ENCODE data around the gene EFCAB11.

- TF ChIP-seq, protein P1, sequence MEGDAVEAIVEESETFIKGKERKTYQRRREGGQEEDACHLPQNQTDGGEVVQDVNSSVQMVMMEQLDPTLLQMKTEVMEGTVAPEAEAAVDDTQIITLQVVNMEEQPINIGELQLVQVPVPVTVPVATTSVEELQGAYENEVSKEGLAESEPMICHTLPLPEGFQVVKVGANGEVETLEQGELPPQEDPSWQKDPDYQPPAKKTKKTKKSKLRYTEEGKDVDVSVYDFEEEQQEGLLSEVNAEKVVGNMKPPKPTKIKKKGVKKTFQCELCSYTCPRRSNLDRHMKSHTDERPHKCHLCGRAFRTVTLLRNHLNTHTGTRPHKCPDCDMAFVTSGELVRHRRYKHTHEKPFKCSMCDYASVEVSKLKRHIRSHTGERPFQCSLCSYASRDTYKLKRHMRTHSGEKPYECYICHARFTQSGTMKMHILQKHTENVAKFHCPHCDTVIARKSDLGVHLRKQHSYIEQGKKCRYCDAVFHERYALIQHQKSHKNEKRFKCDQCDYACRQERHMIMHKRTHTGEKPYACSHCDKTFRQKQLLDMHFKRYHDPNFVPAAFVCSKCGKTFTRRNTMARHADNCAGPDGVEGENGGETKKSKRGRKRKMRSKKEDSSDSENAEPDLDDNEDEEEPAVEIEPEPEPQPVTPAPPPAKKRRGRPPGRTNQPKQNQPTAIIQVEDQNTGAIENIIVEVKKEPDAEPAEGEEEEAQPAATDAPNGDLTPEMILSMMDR (IDR thresholded peaks at IDR 0.05), result no peak
- no peak for TF ChIP-seq EP300 (IDR thresholded peaks at IDR 0.05)
Observed at GRCh38 chr14:89844508-89844907, 110.0 kb downstream of the EFCAB11 start.
